Kidney epithelial cell (primary cell): ENCODE measurements around the gene ANK3. TPM values are rescaled to one million over a fixed set of nuclear protein-coding genes. Genes with fewer than 3 reads are reported as not detected.

ENCODE experiments used
- DNase-seq: peaks from one replicate; pipeline ENCODE4 v3.0.0-alpha.2; 2010; ENCODE audit warnings: low read depth
- H3K27me3 ChIP-seq: 2 replicates; pipeline ENCODE4 v1.6.0; 2011; ENCODE audit warnings: low read length; ENCODE audit not compliant: control insufficient read depth, insufficient read depth
- H3K36me3 ChIP-seq: 2 replicates; pipeline ENCODE4 v1.5.1; 2011; ENCODE audit warnings: low read length; ENCODE audit not compliant: control insufficient read depth, insufficient read depth
- H3K4me3 ChIP-seq: 2 replicates; pipeline ENCODE4 v1.5.1; 2011; ENCODE audit warnings: low read depth, mild to moderate bottlenecking, control low read depth, low read length
- total RNA-seq: library from RNA; depleted of rRNA; stranded (reverse); fragments of >200 nt; gene quantifications from 2 replicates; pipeline ENCODE4 v1.2.3, GENCODE V29; 2015
- TF ChIP-seq, protein P1 (sequence below): IDR thresholded peaks from 2 replicates; pipeline ENCODE4 v1.5.1; 2011; ENCODE audit warnings: mild to moderate bottlenecking, moderate library complexity, low read length, control low read depth, inconsistent platforms; ENCODE audit not compliant: insufficient read depth, poor library complexity, severe bottlenecking

Gene ANK3
- total RNA-seq, 1 donor from 2014 or later, result 14.8 TPM

DNA sequence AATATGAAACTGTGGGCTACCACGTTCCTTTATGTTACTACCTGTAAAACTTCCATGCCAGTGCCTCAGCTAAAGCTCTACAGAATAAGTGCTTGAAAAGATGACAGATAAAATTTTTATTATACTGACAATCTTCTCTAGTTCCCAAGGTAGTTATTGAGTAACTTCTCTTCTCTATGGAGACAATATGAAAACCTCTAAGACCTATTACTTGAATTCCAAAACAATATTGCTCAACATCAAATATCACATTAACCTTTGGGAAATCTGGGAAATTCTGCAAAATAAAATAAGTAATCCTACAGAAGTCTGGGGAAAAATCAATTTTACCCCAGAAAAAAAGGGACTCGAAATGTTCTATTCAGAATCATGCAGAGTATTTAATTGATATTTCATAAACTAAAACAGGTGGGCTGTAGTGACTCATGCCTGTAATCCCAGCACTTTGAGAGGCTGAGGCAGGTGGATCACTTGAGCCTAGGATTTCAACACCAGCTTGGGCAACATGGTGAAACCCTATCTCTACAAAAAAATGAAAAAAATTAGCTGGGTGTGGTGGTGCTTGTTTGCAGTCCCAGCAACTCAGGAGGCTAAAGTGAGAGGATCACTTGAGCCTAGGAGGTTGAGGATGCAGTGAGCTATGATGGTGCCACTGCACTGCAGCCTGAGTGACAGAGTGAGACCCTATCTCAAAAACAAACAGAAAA lies 23.8 kb upstream of the ANK3 start:
- H3K27me3 ChIP-seq, result no peaks in the 10 kb centered on the region
- H3K36me3 ChIP-seq, result no peaks in the 10 kb centered on the region
- TF ChIP-seq, protein P1, sequence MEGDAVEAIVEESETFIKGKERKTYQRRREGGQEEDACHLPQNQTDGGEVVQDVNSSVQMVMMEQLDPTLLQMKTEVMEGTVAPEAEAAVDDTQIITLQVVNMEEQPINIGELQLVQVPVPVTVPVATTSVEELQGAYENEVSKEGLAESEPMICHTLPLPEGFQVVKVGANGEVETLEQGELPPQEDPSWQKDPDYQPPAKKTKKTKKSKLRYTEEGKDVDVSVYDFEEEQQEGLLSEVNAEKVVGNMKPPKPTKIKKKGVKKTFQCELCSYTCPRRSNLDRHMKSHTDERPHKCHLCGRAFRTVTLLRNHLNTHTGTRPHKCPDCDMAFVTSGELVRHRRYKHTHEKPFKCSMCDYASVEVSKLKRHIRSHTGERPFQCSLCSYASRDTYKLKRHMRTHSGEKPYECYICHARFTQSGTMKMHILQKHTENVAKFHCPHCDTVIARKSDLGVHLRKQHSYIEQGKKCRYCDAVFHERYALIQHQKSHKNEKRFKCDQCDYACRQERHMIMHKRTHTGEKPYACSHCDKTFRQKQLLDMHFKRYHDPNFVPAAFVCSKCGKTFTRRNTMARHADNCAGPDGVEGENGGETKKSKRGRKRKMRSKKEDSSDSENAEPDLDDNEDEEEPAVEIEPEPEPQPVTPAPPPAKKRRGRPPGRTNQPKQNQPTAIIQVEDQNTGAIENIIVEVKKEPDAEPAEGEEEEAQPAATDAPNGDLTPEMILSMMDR, result no peak
- no peak for DNase-seq
- H3K4me3 ChIP-seq, result no peak overlapping the region

DNA sequence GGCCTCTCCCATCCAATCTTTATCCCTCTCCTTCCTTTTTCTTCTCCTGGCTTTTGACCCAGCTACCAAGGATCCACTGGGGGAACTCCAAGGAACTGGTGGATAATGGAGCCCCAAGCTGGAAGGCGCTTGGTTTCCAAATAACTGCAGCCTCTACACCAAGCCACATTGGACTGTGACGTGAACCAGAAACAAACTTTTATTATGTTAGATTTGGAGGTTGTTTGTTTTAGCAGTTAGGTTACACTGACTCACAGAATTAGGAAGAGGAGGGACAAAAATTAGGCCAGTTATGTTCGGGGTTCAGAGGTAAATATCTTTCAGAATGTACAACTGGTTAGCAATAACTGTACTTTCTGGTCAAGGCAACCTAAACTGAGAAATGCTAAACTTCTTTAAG lies 21.3 kb upstream of the ANK3 start:
- H3K27me3 ChIP-seq, result no peaks in the 10 kb centered on the region
- TF ChIP-seq, protein P1, result no peak
- H3K4me3 ChIP-seq, result no peak overlapping the region
- no peaks in the 10 kb centered on the region for H3K36me3 ChIP-seq
- no peak for DNase-seq

DNA sequence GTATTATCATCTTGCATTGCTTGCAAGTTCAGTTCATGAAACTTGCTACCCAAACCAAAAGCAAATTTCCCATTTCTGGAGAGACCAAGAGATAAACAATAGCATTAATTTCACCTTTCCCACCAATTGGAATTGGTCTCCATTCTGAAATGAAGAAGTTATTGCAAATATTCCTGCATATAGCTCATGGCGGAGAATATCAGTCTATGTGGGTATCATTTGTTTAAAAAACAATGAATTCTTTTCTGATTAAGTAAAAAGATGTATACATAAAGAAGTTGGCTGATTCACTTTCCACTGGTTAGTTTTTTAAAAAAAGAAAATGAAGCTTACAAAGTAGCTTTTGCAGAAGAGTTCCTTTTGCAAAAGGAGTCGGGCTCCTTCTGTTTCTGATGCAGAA lies 19.5 kb upstream of the ANK3 start:
- H3K27me3 ChIP-seq, result no peaks in the 10 kb centered on the region
- H3K4me3 ChIP-seq, result no peak overlapping the region
- TF ChIP-seq, protein P1, result no peak
- DNase-seq, result no peak
- H3K36me3 ChIP-seq, result no peaks in the 10 kb centered on the region

DNA sequence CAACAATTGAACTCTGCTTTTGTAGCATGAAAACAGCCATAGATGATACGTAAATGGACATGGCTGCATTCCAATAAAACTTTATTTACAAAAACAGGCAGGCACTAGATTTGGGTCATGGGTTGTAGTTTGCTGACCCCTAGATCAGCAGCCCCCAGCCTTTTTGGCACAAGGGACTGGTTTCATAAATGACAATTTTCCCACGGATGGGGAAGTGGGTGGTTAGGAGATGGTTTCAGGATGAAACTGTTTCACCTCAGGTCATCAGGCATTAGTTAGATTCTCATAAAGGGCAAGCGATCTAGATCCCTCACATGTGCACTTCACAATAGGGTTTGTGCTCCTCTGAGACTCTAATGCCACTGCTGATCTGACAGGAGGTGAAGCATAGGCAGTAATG lies 16.5 kb upstream of the ANK3 start:
- no peak overlapping the region for H3K4me3 ChIP-seq
- H3K36me3 ChIP-seq, result no peaks in the 10 kb centered on the region
- TF ChIP-seq, protein P1, result no peak
- DNase-seq, result no peak
- no peaks in the 10 kb centered on the region for H3K27me3 ChIP-seq

DNA sequence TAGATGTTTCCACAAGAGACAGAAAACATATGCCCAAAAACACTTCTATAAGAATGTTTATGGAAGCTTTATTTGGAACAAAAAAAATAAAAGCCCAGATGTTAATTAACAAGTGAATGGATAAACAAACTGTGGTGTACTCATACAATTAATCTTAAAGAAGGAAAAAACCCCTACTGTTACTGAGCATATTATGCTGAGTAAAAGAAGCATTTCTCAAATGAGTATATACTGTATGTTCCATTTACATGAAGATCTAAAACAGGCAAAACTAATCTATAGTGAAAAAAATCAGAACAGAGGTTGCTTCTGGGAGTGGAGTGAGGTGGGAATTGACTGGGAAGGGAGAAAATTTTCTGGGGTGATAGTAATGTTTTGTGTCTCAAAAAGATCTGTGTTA lies 15.5 kb upstream of the ANK3 start:
- TF ChIP-seq, protein P1, result no peak
- no peak for DNase-seq
- no peaks in the 10 kb centered on the region for H3K27me3 ChIP-seq
- no peaks in the 10 kb centered on the region for H3K36me3 ChIP-seq
- no peak overlapping the region for H3K4me3 ChIP-seq

DNA sequence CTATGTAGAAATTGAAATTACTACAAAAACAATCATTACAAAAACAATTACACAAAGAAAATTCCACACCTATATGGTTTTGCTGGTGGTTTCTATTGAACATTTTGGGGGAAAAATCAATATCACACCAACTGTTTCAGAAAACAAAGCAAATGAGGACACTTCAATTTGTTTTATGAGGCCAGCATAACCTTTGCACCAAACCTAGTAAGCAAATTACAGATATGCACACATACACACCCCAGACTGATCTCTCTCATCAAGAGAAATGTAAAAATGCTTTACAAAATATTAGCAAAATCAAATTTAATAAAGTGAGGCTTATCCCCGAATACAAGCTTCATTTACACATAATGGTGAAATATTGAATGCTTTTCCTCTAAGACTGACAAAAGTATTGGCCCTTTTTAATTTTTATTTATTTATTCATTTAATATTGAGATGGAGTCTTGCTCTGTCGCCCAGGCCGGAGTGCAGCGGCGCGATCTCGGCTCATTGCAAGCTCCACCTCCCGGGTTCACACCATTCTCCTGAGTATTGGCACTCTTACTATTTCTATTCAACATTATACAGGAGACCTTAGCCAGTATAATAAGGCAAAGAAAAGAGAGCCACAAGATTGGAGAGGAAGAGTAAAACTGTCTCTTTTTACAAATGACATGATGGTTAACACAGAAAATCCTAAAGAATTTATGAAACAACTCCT lies 13.6 kb upstream of the ANK3 start:
- Histone ChIP-seq H3K27me3 (no peaks in the 10 kb centered on the region), H3K4me3 (no peak overlapping the region), H3K36me3 (no peaks in the 10 kb centered on the region)
- TF ChIP-seq, protein P1, result no peak
- no peak for DNase-seq
